PFSK-1 (cell line): Measurements from ENCODE around the gene ANGPTL8.

Experiments used
- FOXP2 ChIP-seq: optimal IDR thresholded peaks from 2 replicates; pipeline ENCODE3; 2011; ENCODE audit warnings: borderline replicate concordance, control low read depth, inconsistent platforms; ENCODE audit not compliant: insufficient read depth; ENCODE audit errors: extremely low read length, extremely low read depth
- POLR2AphosphoS5 ChIP-seq: IDR thresholded peaks from 2 replicates; pipeline ENCODE4 v1.6.1; 2012; ENCODE audit warnings: low read depth, mild to moderate bottlenecking, control low read depth, low read length, moderate library complexity
- REST ChIP-seq, 2 experiments: IDR thresholded peaks; 2 replicates each; pipeline versions ENCODE4 v1.6.1 to v1.8.0; 2011 to 2012; ENCODE audit warnings: low read depth in 2 of 2, low read length in 2 of 2, control low read depth in 1 of 2, inconsistent platforms in 1 of 2, mild to moderate bottlenecking in 1 of 2, moderate library complexity in 1 of 2; ENCODE audit not compliant: insufficient read depth in 1 of 2
- SIN3A ChIP-seq: IDR thresholded peaks from 2 replicates; pipeline ENCODE4 v1.6.1; 2012; ENCODE audit warnings: mild to moderate bottlenecking, low read length, moderate library complexity, borderline replicate concordance; ENCODE audit not compliant: insufficient read depth
- TAF1 ChIP-seq: IDR thresholded peaks from 2 replicates; pipeline ENCODE4 v1.6.1; 2012; ENCODE audit warnings: low read length, control low read depth, borderline replicate concordance; ENCODE audit not compliant: insufficient read depth

ANGPTL8 gene

GRCh38 chr19:11236324-11237301 is 2.8 kb upstream of the ANGPTL8 start:
- TF ChIP-seq SIN3A: no peak
- no peak for TF ChIP-seq FOXP2
- TF ChIP-seq REST (IDR thresholded peaks at IDR 0.05; ENCODE audit: insufficient read depth in 1 of 2, low read depth in 2 of 2, low read length in 2 of 2): no peak
- no peak for TF ChIP-seq TAF1
- no peak for TF ChIP-seq POLR2AphosphoS5

- TF ChIP-seq FOXP2 (no peak), TAF1 (no peak), SIN3A (no peak), POLR2AphosphoS5 (no peak)
These were observed 2.1 kb upstream of the ANGPTL8 start for GRCh38 chr19:11237321-11237720.

- TF ChIP-seq SIN3A (no peak), TAF1 (no peak), REST (IDR thresholded peaks at IDR 0.05; ENCODE audit: insufficient read depth in 1 of 2, low read depth in 2 of 2, low read length in 2 of 2) (no peak), FOXP2 (no peak), POLR2AphosphoS5 (no peak)
These were observed 1.4 kb upstream of the ANGPTL8 start for GRCh38 chr19:11238041-11238440.

- no peak for TF ChIP-seq REST (IDR thresholded peaks at IDR 0.05; ENCODE audit: insufficient read depth in 1 of 2, low read depth in 2 of 2, low read length in 2 of 2)
- TF ChIP-seq FOXP2: no peak
- no peak for TF ChIP-seq POLR2AphosphoS5
- no peak for TF ChIP-seq TAF1
- TF ChIP-seq SIN3A: no peak
These were observed 540 bp upstream of the ANGPTL8 start for GRCh38 chr19:11238781-11239376.

GRCh38 chr19:11240008-11240444 is 607 bp downstream of the ANGPTL8 start:
- TF ChIP-seq FOXP2 (no peak), POLR2AphosphoS5 (no peak), TAF1 (no peak), SIN3A (no peak), REST (IDR thresholded peaks at IDR 0.05; ENCODE audit: insufficient read depth in 1 of 2, low read depth in 2 of 2, low read length in 2 of 2) (no peak)
